Liver (tissue), 9 donors: ENCODE measurements around the gene GFRA4. TPM values are rescaled to one million over a fixed set of nuclear protein-coding genes. Genes with fewer than 3 reads are reported as not detected.

Experiments
- DNase-seq: peaks from one replicate; pipeline ENCODE4 v3.0.0-alpha.2; 2017; ENCODE audit warnings: low spot score
- H3K27ac ChIP-seq, 2 donors: one replicate each; pipeline ENCODE4 v1.7.0; 2013; ENCODE audit warnings: inconsistent platforms in 2 of 2, low read length in 2 of 2, control low read depth in 1 of 2, low read depth in 1 of 2, mild to moderate bottlenecking in 1 of 2
- H3K27me3 ChIP-seq, 4 donors: one replicate each; pipeline versions ENCODE4 v1.6.1 to v1.7.0; 2013; ENCODE audit warnings: low read length in 3 of 4, inconsistent platforms in 1 of 4, mild to moderate bottlenecking in 1 of 4, moderate library complexity in 1 of 4; ENCODE audit not compliant: control insufficient read depth in 4 of 4, insufficient read depth in 4 of 4
- H3K36me3 ChIP-seq, 4 donors: one replicate each; pipeline versions ENCODE4 v1.6.1 to v1.7.0; 2013; ENCODE audit warnings: low read length in 3 of 4, mild to moderate bottlenecking in 3 of 4, low read depth in 1 of 4, moderate library complexity in 1 of 4; ENCODE audit not compliant: control insufficient read depth in 4 of 4, insufficient read depth in 3 of 4
- H3K4me1 ChIP-seq, 4 donors: one replicate each; pipeline versions ENCODE4 v1.6.1 to v1.7.0; 2013; ENCODE audit warnings: low read length in 3 of 4, mild to moderate bottlenecking in 3 of 4, moderate library complexity in 1 of 4; ENCODE audit not compliant: control insufficient read depth in 4 of 4, insufficient read depth in 4 of 4
- H3K4me3 ChIP-seq, 3 donors: one replicate each; pipeline versions ENCODE4 v1.6.1 to v1.7.0; 2013; ENCODE audit warnings: low read length in 3 of 3, control low read depth in 1 of 3, low read depth in 1 of 3, mild to moderate bottlenecking in 1 of 3
- H3K9ac ChIP-seq, 2 donors: one replicate each; pipeline ENCODE4 v1.7.0; 2013; ENCODE audit warnings: low read length in 2 of 2, mild to moderate bottlenecking in 2 of 2, moderate library complexity in 2 of 2, control low read depth in 1 of 2, low read depth in 1 of 2
- H3K9me3 ChIP-seq, 4 donors: one replicate each; pipeline versions ENCODE4 v1.6.1 to v1.7.0; 2013; ENCODE audit warnings: low read length in 3 of 4; ENCODE audit not compliant: control insufficient read depth in 4 of 4
- ATF3 ChIP-seq: IDR thresholded peaks from 2 replicates; pipeline ENCODE4 v1.6.1; 2016; ENCODE audit warnings: antibody characterized with exemption
- EGR1 ChIP-seq, 2 donors: IDR thresholded peaks; 2 replicates each; pipeline ENCODE4 v1.6.1; 2016 to 2018; ENCODE audit warnings: antibody characterized with exemption in 2 of 2, low read depth in 2 of 2
- FOXA1 ChIP-seq: IDR thresholded peaks from 2 replicates; pipeline ENCODE4 v1.6.1; 2016; ENCODE audit warnings: antibody characterized with exemption
- FOXA2 ChIP-seq: IDR thresholded peaks from 2 replicates; pipeline ENCODE4 v1.6.1; 2016; ENCODE audit warnings: antibody characterized with exemption
- GABPA ChIP-seq, 2 donors: IDR thresholded peaks in 1 of 2; conservative IDR thresholded peaks in 1 of 2; 2 replicates each; pipeline ENCODE4 v1.6.1; 2016; ENCODE audit warnings: antibody characterized with exemption in 2 of 2, mild to moderate bottlenecking in 1 of 2, moderate library complexity in 1 of 2
- HNF4A ChIP-seq, 2 donors: conservative IDR thresholded peaks; 2 replicates each; pipeline ENCODE4 v1.6.1; 2016; ENCODE audit warnings: antibody characterized with exemption in 2 of 2, mild to moderate bottlenecking in 2 of 2
- HNF4G ChIP-seq: IDR thresholded peaks from 2 replicates; pipeline ENCODE4 v1.6.1; 2016; ENCODE audit warnings: antibody characterized with exemption
- JUND ChIP-seq, 2 donors: IDR thresholded peaks; 2 replicates each; pipeline ENCODE4 v1.6.1; 2016; ENCODE audit warnings: antibody characterized with exemption in 2 of 2
- MAX ChIP-seq: IDR thresholded peaks from 2 replicates; pipeline ENCODE4 v1.6.1; 2016; ENCODE audit warnings: antibody characterized with exemption
- NR2F2 ChIP-seq: IDR thresholded peaks from 2 replicates; pipeline ENCODE4 v1.6.1; 2016; ENCODE audit warnings: antibody characterized with exemption
- RAD21 ChIP-seq, 2 donors: IDR thresholded peaks; 2 replicates each; pipeline ENCODE4 v1.6.1; 2016; ENCODE audit warnings: antibody characterized with exemption in 2 of 2, mild to moderate bottlenecking in 2 of 2
- RXRA ChIP-seq, 2 donors: IDR thresholded peaks; 2 replicates each; pipeline ENCODE4 v1.6.1; 2017 to 2018; ENCODE audit warnings: antibody characterized with exemption in 2 of 2, mild to moderate bottlenecking in 1 of 2
- SP1 ChIP-seq: IDR thresholded peaks from 2 replicates; pipeline ENCODE4 v1.6.1; 2018; ENCODE audit warnings: antibody characterized with exemption, mild to moderate bottlenecking
- TAF1 ChIP-seq: conservative IDR thresholded peaks from 2 replicates; pipeline ENCODE4 v1.6.1; 2016; ENCODE audit warnings: antibody characterized with exemption, mild to moderate bottlenecking
- YY1 ChIP-seq: IDR thresholded peaks from 2 replicates; pipeline ENCODE4 v1.6.1; 2016; ENCODE audit warnings: antibody characterized with exemption, mild to moderate bottlenecking
- WGBS: extraction: QIAGEN DNeasy Blood & Tissue Kit; methylation state at CpG from one replicate; pipeline ENCODE4 v1.1.7; 2013; 5-methylcytosine and 5-hydroxymethylcytosine counted together
- polyA plus RNA-seq, 2 donors: library from polyadenylated mRNA; stranded (reverse) in 1 of 2; unstranded in 1 of 2; fragments of 200-250 nt in 1 of 2; fragments of >200 nt in 1 of 2; fragmentation: Nextera tagmentation in 1 of 2; extraction: Ambion mirVana in 1 of 2; gene quantifications; one replicate each; pipeline versions ENCODE4 v1.2.1 to v1.2.3, GENCODE V29; 2013 to 2015
- total RNA-seq, 2 donors: library from RNA; depleted of rRNA; stranded (reverse); fragments of >200 nt; gene quantifications; one replicate each; pipeline ENCODE4 v1.2.3, GENCODE V29; 2014
- TF ChIP-seq, protein P1 (sequence below): fragments of 150-350 bp; IDR thresholded peaks from 2 replicates; pipeline ENCODE4 v1.5.1; 2017; ENCODE audit warnings: improper control_type of control experiment, low read depth, low read length; ENCODE audit not compliant: missing input control
- TF ChIP-seq, protein P2 (sequence below): IDR thresholded peaks from 2 replicates; pipeline ENCODE4 v1.6.1; 2016; ENCODE audit warnings: antibody characterized with exemption
- TF ChIP-seq, protein P3 (sequence below): IDR thresholded peaks from 2 replicates; pipeline ENCODE4 v1.6.1; 2016; ENCODE audit warnings: antibody characterized with exemption, mild to moderate bottlenecking
- donor health status: healthy.
- donor health status: healthy.
- donor health status: healthy.
- donor health status: healthy.
- donor health status: healthy.

Gene GFRA4
- total and polyA plus RNA-seq, 4 donors: not detected

DNA sequence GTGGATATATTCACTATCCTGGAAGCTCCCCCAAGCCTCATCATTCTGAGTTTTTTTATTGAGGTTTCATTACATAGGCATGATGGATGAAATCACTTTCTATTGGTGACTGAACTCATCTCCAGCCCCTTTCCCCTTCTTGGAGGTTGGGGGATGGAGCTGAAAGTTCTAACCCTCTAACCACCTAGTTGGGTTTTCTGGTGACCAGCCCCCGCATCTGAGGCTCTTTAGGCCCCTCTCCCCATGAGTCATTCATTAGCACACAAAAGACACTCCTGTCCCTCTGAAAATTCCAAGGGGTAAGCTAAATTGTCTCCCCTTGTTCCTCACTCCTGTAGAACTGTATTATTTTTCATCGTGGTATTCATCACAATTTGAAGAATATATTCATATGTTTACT is 33.3 kb downstream of the GFRA4 start:
- Histone ChIP-seq H3K9me3 (no peaks in the 10 kb centered on the region), H3K4me3 (no peak overlapping the region), H3K27ac (no peak overlapping the region), H3K9ac (no peak overlapping the region), H3K27me3 (no peaks in the 10 kb centered on the region), H3K4me1 (peaks cover 0 to 41% (median 25%) of the 10 kb centered on the region in 4 donors), H3K36me3 (peaks cover 2 to 10% (median 5%) of the 10 kb centered on the region in 4 donors)
- TF ChIP-seq, protein P1, sequence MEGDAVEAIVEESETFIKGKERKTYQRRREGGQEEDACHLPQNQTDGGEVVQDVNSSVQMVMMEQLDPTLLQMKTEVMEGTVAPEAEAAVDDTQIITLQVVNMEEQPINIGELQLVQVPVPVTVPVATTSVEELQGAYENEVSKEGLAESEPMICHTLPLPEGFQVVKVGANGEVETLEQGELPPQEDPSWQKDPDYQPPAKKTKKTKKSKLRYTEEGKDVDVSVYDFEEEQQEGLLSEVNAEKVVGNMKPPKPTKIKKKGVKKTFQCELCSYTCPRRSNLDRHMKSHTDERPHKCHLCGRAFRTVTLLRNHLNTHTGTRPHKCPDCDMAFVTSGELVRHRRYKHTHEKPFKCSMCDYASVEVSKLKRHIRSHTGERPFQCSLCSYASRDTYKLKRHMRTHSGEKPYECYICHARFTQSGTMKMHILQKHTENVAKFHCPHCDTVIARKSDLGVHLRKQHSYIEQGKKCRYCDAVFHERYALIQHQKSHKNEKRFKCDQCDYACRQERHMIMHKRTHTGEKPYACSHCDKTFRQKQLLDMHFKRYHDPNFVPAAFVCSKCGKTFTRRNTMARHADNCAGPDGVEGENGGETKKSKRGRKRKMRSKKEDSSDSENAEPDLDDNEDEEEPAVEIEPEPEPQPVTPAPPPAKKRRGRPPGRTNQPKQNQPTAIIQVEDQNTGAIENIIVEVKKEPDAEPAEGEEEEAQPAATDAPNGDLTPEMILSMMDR: no peak
- TF ChIP-seq RXRA (IDR thresholded peaks at IDR 0.05) (no peak), HNF4G (no peak), FOXA1 (no peak), SP1 (no peak), TAF1 (no peak), GABPA (IDR thresholded peaks at IDR 0.05 in 1 of 2, conservative IDR thresholded peaks at IDR 0.05 in 1 of 2) (no peak), JUND (IDR thresholded peaks at IDR 0.05) (no peak), YY1 (no peak), NR2F2 (no peak)
- TF ChIP-seq, protein P2, sequence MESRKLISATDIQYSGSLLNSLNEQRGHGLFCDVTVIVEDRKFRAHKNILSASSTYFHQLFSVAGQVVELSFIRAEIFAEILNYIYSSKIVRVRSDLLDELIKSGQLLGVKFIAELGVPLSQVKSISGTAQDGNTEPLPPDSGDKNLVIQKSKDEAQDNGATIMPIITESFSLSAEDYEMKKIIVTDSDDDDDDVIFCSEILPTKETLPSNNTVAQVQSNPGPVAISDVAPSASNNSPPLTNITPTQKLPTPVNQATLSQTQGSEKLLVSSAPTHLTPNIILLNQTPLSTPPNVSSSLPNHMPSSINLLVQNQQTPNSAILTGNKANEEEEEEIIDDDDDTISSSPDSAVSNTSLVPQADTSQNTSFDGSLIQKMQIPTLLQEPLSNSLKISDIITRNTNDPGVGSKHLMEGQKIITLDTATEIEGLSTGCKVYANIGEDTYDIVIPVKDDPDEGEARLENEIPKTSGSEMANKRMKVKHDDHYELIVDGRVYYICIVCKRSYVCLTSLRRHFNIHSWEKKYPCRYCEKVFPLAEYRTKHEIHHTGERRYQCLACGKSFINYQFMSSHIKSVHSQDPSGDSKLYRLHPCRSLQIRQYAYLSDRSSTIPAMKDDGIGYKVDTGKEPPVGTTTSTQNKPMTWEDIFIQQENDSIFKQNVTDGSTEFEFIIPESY: no peak
- DNase-seq: no peak
- 92% methylated on average over 2 of the region's 2 CpGs for WGBS

DNA sequence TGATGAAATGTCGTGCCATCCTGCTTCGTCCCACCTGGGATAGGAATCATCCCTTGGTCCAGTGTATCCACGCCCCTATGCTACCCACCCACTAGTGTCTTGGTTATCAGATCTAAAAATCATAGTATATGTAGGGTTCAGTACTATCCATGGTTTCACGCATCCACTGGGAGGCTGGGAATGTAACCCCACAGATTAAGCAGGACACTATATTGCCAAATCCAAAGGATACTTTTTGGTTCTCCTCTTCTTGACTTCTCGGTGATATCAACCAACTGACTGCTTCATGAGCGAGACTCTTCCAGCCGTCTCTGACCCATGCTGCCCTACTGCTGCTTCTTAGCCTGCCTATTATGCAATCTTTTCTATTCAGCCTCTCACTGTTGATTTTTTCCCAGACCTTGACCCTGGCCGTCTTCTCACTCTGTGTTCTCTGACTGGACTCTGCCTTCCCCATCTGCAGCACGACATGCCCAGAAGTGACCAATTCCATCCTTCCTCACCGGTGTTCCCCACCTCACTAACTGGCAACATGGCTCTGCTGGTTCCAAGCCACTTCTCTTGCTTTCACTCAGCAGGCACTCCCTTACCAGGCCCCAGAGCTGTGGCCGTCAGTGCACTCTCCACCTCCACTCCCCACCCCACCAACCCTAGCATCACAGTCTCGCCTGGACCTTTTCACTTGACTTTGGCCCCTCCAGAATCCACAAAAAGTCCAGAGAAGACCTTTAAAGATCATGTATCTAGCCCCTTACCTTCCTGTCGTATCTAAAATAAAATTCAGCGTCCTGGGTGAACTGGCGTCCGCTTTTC is 34.5 kb downstream of the GFRA4 start:
- TF ChIP-seq FOXA1: no peak
- TF ChIP-seq RXRA (IDR thresholded peaks at IDR 0.05): peak; percentile 77 to 87
- peak; percentile 86 for TF ChIP-seq FOXA2
- no peak for TF ChIP-seq YY1
- peak; percentile 54 for TF ChIP-seq MAX
- no peak for TF ChIP-seq EGR1 (IDR thresholded peaks at IDR 0.05; ENCODE audit: low read depth in 2 of 2)
- TF ChIP-seq HNF4A (conservative IDR thresholded peaks at IDR 0.05): peak; percentile 91 to 97
- peak; percentile 24 for TF ChIP-seq NR2F2
- peak; percentile 10 to 33 for TF ChIP-seq RAD21 (IDR thresholded peaks at IDR 0.05)
- TF ChIP-seq, protein P2: peak; percentile 45
- no peak for TF ChIP-seq GABPA (IDR thresholded peaks at IDR 0.05 in 1 of 2, conservative IDR thresholded peaks at IDR 0.05 in 1 of 2)
- TF ChIP-seq ATF3: no peak
- TF ChIP-seq SP1: peak; percentile 72
- TF ChIP-seq, protein P1: no peak
- TF ChIP-seq JUND (IDR thresholded peaks at IDR 0.05): peak; percentile 51 to 77
- TF ChIP-seq, protein P3, sequence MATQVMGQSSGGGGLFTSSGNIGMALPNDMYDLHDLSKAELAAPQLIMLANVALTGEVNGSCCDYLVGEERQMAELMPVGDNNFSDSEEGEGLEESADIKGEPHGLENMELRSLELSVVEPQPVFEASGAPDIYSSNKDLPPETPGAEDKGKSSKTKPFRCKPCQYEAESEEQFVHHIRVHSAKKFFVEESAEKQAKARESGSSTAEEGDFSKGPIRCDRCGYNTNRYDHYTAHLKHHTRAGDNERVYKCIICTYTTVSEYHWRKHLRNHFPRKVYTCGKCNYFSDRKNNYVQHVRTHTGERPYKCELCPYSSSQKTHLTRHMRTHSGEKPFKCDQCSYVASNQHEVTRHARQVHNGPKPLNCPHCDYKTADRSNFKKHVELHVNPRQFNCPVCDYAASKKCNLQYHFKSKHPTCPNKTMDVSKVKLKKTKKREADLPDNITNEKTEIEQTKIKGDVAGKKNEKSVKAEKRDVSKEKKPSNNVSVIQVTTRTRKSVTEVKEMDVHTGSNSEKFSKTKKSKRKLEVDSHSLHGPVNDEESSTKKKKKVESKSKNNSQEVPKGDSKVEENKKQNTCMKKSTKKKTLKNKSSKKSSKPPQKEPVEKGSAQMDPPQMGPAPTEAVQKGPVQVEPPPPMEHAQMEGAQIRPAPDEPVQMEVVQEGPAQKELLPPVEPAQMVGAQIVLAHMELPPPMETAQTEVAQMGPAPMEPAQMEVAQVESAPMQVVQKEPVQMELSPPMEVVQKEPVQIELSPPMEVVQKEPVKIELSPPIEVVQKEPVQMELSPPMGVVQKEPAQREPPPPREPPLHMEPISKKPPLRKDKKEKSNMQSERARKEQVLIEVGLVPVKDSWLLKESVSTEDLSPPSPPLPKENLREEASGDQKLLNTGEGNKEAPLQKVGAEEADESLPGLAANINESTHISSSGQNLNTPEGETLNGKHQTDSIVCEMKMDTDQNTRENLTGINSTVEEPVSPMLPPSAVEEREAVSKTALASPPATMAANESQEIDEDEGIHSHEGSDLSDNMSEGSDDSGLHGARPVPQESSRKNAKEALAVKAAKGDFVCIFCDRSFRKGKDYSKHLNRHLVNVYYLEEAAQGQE: no peak
- no peak for TF ChIP-seq TAF1
- peak; percentile 70 for TF ChIP-seq HNF4G
- Histone ChIP-seq H3K36me3 (peaks cover 2 to 14% (median 11%) of the 10 kb centered on the region in 4 donors), H3K4me3 (no peak overlapping the region), H3K27me3 (no peaks in the 10 kb centered on the region), H3K4me1 (peaks cover 0 to 32% (median 20%) of the 10 kb centered on the region in 4 donors), H3K27ac (no peak overlapping the region), H3K9ac (no peak overlapping the region), H3K9me3 (no peaks in the 10 kb centered on the region)
- 73% methylated on average over 16 of the region's 16 CpGs for WGBS
- DNase-seq: no peak
